HG03039 (cell line): ENCODE data around the gene OTUD6A.
"Not testable (repeated sequence)": the region's sequence is repeated elsewhere in the genome, so short reads cannot be mapped to it uniquely, and the experiment has no call there.

Experiments
- ATAC-seq: cut with Tn5 transposase; IDR thresholded peaks from one replicate; pipeline ENCODE4 v1.9.1; 2021; ENCODE audit warnings: mild to moderate bottlenecking, moderate library complexity; ENCODE audit not compliant: unreplicated experiment

The OTUD6A gene

DNA sequence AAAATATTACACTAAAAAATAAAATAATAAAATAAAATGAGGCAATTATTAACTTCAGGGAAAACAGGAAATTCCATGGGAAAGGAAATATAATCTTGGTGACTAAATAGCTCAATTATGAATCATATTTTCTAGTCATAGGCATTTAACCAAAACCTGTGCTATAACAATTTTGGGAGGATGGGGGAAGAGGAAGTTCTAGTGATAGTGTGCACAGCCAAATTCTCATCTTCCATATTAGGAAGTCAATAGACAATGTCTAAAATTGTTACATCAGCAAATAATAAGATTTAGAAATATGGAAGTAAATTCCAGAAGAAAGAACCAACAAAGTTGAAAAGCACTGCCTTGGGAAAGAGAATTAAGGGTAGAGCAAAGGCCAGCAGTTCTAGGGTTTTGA is 15.3 kb upstream of the OTUD6A start:
- no peak for ATAC-seq

DNA sequence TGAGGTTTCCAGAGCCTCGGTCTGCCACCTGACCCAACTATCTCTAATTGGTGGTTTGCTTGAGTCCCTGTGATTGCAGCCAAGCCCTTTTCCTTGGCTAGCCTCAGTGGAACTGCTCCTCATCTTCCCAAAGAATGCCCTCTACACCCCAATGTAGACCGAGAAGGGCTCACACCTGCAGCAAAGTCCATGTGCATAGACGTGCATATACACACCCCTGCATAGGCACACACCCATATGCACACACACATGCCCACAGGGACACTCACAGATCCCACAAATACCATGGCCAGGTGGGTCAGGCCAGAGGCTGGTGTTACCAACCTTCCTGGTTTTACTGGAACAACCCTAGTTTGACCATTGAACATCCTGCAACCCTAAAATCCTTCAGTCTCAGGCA is 12.9 kb upstream of the OTUD6A start:
- ATAC-seq, result no peak

DNA sequence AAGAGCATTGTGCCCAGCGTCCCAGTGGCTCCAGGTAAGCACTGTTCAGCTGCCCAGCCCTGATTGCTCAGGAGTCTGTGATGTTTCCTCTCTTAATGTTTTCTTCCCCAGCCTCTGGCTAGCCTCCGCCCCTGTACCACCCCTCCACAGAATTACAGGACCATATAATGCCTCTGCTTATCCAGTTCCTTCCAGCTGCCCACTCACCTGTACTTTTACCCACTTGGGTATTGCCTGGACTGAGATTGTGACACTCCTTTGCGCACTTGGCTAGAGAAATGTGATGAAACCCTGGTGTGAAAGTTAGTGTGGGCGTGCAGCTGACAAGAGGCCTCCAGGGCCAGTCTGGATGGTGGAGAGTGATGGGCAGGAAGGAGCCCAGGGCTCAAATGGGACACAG is 12.3 kb upstream of the OTUD6A start, which contains the start of gene AWAT2:
AWAT2 (minus strand) TSS at position 14 of the 400 bp plus-strand sequence; CDS start at position 8, 6 bp downstream.
- no peak for ATAC-seq

DNA sequence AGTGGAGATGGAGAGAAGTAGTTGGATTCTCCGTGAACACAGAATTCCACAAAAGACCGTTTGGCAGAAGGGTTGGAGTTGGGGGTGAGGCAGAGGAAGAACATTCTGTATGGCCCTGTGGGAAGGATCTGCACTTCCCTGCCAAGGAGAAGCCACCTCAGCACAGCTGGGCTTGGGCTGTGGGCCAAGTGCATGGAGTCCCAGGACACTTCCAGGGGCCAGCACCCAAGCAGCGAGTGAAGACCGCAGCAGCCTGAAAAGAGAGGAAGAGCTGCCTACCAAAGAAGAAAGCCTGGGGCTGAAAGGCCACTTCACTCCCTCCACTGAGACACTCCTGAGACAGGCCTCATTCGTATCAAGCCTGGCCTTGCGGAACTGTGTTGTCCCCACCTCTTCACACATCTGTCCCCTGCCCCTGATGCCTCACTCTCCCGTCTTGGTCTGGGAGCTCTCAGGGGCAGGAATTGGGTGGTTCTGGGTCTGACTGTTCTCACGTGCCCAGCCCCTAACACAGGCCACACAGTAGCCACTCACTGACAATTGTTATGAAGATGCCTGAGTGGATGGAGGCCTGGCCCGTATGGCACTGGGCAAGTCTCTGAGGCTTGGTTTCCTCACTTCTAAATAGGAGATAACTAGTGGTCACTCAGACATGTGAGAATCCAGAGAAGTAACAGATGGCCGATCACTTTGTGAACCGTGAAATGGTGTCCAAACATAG is 9.2 kb upstream of the OTUD6A start:
- no peak for ATAC-seq

DNA sequence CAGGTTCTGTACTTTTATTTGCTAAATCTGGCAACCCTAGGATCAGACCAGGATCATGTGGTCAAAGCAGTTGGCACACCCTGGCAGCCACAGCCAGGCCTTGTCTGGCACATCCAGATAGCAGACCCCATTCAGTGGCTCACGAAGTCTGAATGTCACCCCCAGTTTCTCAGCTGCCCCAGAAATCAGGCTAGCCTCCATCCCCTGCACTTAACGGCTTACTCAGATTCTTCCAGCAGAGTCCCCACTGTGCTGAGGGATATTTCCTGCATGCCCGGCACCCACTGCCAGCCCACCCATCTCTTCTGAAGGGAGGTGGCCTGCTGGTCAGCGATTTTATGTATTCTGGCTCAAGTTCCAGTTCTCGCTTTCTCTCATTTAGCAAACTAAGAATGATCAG is 7.9 kb upstream of the OTUD6A start:
- ATAC-seq, result no peak

DNA sequence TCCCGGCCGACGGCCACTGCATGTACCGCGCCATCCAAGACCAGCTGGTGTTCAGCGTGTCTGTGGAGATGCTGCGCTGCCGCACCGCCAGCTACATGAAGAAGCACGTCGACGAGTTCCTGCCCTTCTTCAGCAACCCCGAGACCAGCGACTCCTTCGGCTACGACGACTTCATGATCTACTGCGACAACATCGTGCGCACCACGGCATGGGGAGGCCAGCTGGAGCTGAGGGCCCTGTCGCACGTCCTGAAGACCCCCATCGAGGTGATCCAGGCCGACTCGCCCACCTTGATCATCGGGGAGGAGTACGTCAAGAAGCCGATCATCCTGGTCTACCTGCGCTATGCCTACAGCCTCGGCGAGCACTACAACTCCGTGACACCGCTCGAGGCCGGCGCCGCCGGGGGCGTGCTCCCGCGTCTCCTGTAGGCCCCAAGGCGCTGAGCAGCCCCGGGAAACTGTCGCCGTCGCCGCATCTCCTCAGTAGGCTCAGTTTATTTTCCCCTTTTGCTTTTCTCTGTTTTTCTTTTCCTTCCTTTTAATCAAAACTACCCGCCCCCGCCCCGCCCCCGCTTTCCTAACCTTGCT is 799 bp downstream of the OTUD6A start:
- no peak for ATAC-seq

DNA sequence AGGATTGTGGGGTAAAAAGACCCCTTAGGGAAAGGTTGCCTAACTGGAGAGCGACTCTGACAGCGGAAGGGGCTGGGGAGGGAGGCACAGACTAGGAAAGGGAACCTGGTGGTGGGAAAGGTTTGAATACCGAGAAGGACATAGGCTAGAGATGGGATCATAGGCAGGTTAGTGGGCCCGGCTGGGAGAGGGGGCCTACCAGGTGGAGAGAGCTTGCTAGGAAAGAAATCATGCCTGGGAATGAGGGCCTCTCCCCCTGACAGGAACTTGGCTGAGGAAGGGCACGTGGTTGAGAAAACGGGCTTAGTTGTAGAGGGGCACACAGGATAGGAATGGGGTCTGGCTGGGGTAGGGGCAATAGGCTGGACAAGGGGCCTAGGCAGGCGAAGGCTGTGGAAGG is 4.4 kb downstream of the OTUD6A start:
- ATAC-seq, result no peak

DNA sequence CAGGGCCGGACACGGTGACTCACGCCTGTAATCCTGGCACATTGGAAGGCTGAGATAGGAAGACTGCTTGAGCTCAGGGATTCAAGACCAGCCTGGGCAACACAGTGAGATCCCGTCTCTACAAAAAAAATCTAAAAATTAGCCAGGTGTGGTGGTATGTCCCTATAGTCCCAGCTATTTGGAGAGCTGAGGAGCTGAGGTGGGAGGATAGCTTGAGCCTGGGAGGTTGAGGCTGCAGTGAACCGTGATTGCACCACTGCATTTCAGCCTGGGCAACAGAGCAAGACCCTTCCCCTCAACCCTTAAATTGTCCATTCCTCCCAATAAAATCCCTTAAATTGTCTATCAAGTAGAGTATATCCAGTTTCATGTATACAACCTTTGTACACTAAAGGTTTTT is 17.0 kb downstream of the OTUD6A start:
- no peak for ATAC-seq

DNA sequence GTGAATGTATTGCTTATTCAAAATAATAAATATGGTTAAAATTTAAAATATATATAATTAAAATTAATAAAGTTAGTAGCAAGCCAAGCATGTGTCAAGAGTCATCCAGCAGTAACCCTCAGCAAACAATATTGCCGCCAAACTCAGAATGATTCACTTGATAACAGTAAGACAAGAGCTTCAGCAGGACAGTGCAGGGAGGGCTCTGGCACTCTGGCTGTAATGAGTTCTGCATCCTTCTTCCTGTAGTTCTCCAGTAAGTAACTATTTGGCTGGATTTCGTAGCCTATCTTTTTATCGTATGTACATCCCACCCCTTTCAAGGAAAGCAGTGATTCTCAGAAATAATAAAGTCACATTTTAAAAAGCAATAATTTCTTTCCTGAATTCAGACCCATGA is 17.6 kb downstream of the OTUD6A start:
- ATAC-seq, result no peak

DNA sequence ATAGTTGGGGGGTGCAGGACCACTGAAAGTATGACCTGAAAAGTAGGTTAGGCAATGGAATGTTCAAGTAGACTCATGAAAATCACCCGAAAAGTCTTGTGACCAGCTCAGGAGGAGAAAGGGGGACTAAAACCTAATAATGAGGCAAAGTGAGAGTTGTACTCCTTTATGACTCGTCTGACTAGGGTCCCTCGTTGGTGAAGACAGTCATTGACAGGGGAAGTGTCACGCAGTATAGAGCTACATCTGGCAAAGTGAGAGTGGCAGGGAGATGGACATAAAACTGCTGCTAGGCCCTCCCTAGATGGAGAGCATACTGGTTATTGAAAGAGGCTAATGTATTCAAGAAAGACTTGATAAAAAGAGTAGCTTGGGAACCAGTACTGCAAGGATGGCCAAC is 20.5 kb downstream of the OTUD6A start:
- no peak for ATAC-seq

DNA sequence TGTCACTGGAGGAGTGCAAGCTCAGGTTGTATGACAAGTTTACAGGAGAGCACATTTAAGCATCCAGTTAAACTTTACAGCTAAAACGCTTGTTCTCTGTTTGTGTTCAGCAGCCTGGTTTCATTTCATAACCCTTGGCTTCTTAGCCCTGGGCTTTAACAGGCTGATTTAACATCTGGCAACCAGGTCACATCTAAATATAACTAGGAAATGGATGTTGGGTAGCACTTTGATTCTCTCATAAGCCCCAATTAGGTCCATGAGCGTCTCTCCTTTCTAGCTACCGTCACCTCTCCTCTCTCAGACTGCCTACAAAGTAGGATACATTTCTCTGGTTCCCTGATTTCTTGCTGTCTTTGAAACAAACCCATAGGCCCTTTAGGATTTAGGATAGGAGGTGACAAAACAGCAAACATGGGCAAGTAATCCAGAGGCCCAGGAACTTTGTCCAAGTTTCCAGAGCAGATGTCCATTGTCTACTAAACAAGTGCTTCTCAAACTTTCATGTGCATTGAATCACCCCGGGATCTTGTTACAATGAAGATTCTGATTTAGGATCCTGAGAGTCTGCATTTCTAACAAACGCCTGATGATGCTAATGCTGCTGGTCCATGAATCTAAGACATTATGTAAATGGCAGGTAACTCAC is 22.5 kb downstream of the OTUD6A start:
- no peak for ATAC-seq

DNA sequence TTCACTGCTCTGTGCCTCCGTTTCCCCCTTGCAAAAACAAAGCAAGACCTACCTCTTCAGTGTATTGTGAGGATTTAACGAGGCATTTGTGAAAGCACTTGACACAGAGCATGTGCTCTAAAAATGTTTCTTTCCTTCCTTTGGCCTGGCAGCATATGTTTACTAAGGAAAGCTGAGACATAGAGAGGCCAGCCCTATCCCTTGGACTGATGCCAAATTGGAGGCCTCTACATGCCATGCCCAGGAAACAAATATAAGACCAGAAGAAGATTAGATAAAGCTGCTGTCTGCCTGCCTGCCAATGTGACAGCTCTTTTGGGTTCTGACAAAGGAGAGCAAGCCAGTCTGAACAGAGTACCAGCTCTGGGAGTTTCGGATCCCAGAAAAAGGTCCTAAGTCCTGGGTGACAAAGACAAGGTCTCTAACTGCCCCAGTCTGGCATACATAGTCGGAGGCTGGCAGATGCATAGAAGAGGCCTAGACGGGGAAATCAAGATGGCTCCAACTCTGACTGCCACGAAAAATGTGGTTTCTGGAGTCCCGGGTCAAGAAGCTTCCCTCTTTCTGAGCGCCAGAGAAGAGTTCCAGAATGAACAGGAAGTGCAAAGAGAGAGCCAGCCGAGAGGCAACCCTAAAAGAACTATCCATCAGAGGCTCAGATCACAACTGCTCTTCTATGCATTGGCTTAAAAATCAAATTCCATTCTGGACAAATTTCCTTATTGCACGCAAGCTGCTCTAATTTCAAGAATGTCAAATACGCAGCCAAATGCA is 25.8 kb downstream of the OTUD6A start:
- ATAC-seq, result no peak

DNA sequence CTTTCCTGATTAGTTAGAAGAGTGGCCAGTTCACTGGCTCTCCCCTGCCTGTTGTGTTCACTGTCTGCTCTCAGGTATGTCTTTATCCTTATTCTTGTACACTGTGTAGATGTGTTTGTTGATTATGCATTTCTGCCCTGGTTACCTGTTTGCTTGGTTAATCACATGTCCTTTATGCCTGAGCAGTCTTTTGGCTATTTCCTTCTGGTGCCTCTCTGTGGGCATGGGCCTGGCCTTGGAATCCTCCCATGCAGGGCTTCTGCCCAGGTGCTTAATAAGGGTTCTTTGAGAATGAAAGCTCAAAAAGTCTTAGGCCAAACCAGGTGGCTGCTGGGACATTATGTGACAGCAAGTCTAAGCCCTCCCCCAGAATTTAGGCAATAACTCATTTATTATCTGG is 26.5 kb downstream of the OTUD6A start:
- no peak for ATAC-seq

DNA sequence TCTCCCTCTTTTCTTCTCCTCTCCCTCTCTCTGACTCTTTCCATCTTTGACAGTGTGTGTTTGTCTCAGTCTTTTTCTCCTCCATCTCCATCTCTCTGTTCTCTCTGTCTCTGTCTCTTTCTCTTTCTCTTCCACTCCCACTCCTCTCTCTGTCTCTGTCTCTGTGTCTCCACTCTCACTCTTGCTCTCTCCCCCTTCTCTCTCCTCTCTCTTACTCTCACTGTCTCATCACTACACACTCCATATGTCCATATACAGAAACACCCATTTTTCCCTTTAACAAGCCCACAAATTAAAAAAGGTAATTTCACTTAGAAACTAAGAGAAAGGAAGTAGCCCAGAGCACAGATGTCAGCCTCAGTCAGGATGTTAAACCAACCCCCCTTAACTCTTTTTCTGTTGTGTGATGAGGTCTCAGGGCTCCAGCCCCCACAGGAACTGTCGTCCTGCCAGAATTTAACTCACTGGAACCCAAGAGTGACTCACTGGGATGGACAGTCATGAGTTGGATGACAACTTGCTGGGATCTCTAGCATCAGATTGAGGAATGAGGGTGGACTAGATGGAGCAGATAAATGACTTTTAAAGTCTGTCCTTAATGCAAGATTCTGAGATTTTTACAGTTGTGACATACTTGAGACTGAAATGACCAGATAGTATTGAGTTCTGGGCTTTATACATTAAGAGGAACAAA is 27.5 kb downstream of the OTUD6A start:
- ATAC-seq, result no peak

DNA sequence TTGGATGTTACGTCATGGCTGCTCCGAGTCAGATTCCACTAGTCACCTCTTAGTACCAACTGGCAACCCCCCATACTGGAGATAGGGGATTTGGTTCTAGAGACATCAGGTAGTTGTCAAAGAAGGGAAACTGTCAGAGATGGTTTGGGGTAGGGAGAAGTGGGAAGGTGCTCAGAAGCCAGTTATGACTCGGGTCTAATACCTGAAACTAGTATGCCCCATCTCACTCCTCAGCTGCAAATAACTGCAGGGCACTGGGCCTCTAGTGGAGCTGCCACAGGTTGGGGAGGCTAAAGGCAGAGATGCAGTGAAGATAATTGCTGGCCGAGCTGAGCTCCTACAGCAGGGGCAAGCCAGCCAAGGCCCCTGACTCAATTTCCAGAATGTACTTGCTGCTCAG is 30.0 kb downstream of the OTUD6A start:
- ATAC-seq, result no peak

DNA sequence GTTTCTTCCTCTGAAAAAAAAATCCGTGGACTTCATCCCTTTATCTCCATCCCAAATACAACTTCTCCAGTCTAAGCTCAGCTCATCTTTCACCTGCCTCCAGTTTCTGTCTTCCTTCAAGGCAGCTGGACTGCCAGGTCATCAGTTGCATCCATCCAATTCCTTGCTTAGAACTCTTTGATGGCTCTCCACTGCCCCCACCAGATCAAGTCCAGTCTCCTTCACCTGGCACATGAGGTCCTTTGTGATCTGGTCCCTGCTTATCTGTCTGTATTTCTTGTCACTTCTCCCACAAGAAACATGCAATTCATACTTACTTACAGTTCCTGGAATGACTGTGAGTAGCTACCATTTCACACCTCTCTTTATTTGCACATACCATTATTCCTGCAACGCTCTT is 33.8 kb downstream of the OTUD6A start:
- no peak for ATAC-seq

DNA sequence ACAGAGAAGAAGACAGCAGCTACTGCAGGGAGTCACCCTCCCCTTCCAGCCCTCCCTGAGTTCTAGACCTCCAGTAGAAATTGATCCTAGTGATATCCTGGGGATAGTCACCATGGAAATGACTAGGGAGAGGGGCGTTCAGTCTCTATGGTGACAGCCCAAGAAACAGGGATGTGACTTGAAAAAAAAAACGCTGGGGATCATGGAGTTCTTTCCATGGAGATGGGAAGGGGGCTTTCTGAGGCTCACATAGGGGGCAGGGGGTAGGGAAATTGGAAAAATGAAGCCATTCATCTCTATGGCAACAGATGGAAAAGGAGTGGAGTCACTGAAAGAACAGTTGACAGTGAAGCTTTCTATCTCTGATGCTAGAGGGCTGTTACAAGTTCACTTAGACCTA is 43.0 kb downstream of the OTUD6A start:
- no peak for ATAC-seq

DNA sequence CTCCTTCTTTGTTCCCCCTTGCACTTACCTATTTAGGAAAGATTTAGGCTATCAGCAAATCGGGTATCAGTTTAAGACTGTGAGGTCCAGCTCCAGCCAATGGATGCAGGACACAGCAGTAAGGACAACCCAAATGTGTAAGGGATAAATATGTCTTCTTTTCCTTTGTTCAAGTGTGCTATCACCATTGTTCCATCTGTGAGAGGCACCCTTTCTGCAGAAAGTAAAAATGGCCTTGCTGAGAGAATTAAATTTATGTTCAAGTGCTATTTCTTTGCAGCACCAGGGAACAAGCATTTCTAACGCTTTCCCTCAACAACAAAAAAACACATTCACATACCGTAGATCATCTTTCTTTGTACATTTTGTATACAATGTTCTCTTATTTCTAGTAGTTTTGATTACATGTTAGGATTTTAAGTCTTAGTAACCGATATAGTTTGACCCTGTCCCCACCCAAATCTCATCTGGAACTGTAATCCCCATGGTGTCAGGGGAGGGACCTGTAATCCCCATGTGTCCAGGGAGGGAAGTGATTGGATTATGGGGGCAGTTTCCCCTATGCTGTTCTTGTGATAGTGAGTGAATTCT is 49.3 kb downstream of the OTUD6A start:
- not testable (repeated sequence) for ATAC-seq
